ENCODE results near the gene ACACB.
A peak's percentile ranks its signal among the peaks of the same experiment; 100 is the strongest.

ACACB gene

DNA sequence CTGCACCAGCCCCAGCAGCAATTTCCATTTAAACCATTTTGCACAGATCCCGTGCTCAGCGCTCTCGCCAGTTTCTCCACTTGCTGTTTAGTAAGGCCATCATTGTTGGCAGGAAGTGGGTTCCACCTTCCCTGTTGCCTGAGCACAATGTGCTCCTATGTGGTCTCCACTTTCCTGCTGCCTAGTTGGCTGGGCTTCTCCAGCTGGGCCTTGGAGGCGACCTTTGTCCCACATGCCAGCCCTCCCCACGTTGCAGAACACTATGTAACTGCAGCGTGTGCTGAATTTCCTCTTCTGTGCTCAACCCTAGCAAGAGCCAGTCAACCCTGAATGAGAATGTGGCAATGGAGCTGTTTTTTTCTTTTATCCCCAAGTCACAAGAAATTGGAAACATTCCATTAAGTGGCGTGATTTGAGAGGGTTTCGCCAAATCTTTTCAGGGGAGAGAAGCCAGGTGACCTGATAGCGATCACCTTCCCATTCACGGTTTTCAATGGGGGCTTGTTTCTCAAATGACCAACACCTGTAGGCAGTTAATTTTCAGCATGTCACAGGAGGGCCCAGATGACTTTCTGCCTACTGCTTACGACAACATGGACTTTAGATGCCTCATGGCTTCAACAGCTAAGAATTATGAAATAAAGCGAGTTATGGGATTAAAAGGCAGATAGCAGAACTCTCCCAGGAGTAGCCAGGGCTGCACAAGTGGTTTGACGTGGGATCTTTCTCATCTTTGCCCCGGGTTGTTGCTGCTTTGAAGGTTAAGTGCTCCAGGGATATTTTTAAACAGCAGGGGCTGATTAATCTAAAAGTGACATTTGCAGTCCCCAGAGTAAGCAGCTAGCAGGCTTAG lies at the start of gene ACACB:
Gene ACACB (plus strand): TSS at position 830 of the 853 bp plus-strand sequence. CDS start 22,819 bp downstream, outside the sequence.
- no peak for DNase-seq (ENCODE audit: low read depth in 2 of 2)

DNA sequence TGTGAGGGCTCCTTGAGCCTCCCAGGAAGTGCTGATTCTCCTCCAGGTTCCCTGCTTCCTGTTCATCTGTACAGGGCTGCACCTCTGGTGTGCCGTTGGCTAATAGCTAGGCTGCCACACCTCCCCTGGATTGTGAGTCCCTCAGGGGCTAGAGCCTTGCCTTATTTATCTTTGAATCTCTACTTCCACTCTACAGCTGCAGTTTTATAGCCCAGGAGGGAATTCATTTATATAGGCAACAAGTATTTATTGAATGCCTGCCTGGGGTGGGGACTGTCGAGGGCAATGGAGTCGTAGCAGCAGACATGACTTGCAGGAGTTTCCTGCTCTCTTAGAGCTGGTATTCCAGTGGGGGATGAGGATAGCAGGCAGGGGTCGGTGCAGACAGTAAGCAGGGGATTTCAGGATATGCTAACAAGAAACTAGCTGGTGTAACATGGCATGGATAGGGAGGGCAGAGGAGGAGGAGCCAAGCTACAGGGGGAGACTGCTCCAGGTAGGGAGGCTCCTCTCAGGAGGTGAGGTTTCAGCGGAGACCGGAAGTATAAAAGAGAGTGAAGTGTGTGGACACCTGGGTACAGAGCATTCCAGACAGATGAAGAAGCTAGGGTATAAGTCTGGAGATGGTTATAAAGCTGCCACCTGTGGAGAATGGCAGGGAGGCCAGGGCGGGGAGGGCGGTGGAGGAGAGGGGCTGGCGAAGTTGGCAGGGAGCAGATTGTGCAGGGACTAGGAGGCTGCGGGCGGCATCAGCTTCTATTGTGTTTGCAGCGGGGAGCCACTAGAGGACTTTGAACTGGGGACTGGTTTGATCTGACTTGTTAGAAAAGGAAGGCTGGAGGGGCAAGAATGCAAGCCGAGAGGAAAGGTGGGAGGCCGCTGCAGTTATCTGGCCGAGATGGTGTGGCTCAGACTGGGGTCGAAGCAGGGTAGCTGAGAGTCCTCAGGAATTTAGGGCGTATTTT lies 46.8 kb upstream of the ACACB start:
- DNase-seq (ENCODE audit: low read depth in 2 of 2) = no peak

DNA sequence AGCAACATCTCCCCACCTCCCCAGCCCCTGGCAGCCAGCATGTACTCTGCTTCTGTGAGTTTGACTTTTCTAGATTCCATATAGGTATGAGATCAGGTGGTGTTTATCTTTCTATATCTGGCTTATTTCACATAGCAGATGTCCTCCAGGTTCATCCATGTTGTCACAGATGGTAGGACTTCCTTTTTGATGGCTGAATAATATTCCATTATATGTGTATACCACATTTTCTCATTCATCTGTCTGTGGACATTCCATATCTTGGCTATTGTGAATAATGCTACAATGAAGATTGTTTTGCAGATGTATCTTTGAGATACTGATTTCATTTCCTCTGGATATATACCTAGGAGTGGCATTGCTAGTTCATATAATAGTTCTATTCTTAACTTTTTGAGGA lies 41.5 kb upstream of the ACACB start:
- no peak for DNase-seq (ENCODE audit: low read depth in 2 of 2)

DNA sequence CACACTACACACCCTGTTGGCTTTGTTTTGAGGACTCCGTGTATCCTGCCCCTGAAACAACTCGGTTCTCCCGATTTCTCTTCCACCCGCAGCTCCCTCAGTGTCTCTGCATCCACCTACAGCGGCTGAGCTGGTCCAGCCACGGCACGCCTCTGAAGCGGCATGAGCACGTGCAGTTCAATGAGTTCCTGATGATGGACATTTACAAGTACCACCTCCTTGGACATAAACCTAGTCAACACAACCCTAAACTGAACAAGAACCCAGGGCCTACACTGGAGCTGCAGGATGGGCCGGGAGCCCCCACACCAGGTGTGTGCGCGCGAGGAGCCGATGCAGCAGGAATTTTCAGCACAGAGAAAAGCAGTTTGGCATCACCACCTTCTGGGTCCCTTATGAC lies 33.6 kb upstream of the ACACB start:
- no peak for DNase-seq (ENCODE audit: low read depth in 2 of 2)

DNA sequence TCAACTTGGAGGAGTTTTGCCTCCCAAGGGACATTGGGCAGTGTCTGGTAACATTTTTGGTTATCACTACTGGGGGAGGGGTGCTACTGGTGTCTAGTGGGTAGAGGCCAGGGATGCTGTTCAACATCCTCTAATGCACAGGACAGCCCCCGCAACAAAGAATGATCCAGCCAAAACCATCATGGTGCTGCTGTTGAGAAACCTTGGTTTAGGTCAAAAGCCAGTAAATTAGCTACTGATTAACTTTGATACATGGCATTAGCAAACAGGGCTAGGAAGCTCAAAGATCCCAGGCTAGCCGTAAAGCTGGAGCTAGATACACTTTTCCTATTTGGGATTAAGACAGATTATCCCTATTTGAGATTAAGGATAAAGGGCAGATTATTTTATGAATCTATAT lies 32.0 kb upstream of the ACACB start:
- no peak for DNase-seq (ENCODE audit: low read depth in 2 of 2)

DNA sequence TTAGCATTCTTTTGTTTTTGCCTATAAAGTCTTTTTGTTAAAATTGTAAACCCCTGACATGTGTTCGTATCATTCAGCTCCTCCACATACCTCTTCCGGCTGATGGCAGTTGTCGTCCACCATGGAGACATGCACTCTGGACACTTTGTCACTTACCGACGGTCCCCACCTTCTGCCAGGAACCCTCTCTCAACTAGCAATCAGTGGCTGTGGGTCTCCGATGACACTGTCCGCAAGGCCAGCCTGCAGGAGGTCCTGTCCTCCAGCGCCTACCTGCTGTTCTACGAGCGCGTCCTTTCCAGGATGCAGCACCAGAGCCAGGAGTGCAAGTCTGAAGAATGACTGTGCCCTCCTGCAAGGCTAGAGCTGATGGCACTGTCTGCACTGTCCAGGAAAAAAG lies 30.8 kb upstream of the ACACB start:
- no peak for DNase-seq (ENCODE audit: low read depth in 2 of 2)

DNA sequence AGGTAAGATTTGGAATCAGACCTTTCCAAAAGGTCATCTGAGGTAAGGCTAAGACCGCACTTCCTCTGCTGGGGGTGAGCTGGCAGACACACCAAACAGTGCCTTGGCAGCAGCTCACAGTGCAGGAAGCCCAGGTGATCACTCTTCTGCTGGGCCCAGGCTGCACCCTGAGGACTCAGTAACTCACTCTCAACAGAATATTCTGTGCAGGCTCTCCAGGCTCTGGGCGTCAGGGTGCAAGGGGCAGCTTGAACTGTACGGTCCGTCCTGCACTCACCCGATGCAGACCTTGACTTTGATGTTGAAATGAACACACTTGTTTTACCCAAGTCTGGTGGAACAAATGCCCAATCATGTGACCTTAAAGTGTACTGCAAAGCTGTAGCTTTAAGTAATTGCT lies 29.1 kb upstream of the ACACB start:
- no peak for DNase-seq (ENCODE audit: low read depth in 2 of 2)

DNA sequence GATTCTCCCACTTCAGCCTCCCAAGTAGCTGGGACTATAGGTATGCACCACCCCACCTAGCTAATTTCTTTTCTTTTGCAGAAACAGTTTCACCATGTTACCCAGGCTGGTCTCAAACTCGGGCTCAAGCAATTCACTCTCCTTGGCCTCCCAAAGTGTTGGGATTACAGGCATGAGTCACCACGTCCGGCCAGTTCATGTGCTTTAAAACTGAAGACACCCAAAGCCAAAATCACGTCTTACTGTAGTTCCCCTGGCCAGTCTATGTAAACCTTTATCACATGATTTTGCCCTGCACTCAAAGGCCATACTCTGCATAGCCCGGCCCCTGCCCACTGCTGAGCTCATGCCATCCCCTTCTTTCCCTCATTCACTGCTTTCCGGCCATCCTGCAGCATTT lies 27.6 kb upstream of the ACACB start:
- no peak for DNase-seq (ENCODE audit: low read depth in 2 of 2)

DNA sequence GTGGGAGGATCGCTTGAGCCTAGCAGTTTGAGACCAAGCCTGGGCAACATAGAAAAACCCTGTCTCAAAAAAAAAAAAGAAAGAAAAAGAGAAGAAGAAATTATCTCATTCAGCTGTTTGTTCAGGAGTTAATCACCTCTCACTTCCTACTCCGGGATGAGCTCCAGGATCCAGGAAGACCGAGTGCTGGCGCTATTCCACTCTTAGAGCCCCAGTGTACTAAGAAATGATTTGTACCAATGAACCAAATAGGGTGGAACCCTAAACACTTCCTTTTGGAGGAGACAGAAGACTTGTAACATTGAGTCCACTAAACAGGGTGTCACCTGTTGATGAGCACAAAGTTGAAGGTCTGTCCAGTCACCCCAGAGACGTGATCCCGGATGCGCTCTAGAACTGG lies 26.7 kb upstream of the ACACB start:
- no peak for DNase-seq (ENCODE audit: low read depth in 2 of 2)

DNA sequence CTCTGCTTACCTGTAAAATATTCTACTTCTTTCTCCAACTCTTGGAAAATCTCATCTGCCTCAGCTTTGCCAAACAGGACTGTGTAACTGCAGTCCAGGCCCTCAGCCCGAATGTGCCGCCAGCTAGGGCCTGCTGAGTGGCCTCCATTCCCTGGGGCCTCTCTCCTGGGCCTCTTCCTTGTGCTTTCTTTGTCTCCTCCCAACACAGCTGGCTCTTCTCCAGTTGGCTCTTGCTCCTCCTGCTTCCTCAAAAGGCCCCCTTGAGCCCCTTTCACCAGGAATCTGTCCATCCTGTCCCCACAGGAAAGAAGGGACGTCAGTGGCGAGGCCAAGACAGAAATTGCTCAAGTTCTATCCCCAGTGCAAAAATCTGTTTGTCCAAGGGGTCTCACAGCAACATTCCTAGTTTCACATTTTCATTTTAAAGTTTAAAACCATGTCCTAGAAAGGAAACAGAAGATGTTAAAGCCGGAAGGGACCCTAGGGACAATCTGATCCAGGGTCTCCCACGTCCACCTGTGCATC lies 23.8 kb upstream of the ACACB start:
- no peak for DNase-seq (ENCODE audit: low read depth in 2 of 2)

DNA sequence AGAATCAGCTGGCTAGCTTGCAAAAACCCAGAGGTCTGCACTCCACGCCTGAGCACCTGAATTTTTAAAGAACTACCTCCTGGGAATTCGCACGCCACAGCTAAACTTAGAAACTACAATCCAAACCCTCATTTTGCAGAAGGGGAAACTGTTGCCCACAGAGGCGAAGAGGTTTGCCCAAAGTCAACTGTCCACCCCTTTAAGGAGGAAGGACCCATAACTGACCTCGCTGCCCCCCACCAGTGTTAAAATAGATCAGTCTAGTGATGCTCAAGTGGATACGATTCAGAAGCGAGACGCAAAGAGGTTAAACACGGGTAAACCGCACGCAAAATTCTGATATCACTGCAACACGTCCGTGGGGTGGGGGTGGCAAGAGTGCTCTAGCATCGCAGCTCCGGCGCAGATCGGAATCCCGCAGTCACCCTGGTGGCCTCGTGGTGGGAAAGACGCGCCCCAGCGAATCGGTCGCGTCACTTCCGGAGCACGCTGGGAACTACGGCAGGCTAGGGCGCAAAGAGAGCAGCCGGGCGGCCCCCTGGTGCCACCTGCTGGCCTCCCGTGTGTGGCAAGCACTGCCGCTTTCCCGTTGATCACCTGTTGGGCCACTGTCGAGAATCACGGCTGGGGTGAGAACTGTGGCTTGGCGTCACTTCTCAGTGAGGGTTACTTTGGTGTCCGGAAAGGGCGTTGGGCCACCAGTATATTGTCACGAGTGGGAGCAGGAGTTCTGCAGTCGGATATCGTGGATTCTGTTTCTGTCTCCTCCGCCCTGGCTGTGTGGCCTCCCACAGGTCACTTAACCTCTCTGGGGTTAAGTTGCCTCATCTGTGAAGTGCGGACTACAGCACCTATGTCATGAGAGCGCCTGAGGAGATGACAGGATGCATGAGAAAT lies 23.1 kb upstream of the ACACB start, which contains the start of gene ALKBH2:
Gene ALKBH2 (minus strand): TSS at position 451 of the 897 bp plus-strand sequence. CDS start 686 bp downstream, outside the sequence.
- DNase-seq (ENCODE audit: low read depth in 2 of 2) = peak; percentile 91 to 95

DNA sequence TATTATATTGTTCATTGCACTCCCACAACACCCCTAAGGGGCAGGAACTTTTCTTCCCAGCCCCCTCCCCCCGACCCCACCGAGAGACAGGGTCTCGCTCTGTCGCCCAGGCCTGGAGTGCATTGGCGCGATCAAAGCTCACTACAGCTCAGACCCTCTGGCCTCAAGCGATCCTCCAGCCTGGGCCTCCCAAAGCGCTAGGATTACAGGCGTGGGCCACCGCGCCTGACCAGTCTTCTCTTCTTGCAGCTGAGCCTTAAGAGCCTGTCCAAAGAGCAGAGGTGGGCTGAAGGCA lies 19.3 kb upstream of the ACACB start:
- DNase-seq (ENCODE audit: low read depth in 2 of 2) = no peak

DNA sequence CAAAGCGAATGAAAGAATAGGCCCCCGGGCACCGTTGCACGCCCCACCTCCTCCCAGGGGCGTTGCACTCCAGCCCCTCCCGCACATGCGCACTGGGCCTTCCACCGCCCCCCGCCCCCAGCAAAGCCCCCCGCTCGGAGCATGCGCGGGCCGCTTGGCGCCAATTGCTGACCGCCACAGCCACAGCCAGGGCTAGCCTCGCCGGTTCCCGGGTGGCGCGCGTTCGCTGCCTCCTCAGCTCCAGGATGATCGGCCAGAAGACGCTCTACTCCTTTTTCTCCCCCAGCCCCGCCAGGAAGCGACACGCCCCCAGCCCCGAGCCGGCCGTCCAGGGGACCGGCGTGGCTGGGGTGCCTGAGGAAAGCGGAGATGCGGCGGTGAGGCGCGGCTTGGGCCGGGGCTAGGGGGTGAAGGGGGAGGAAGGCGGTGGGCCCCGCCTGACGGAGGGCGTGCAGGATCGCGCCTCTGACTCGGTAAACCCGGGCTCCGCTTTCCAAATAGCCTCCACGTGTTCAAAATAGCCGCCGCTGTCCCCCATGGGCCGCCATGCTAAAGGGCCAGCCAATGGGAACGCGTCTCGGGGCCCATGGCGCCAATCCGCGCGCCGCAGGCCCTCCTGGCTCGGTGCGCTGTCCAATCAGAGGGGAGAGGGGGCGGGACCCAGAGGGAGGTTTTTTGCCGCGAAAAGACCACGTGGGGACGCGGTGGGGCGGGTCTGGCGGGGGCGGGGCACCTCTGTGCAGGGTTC lies 18.8 kb upstream of the ACACB start, which contains the start of gene UNG:
Gene UNG (plus strand): TSS at position 163 of the 748 bp plus-strand sequence. CDS start 83 bp downstream, at position 246.
- peak; percentile 90 to 96 for DNase-seq (ENCODE audit: low read depth in 2 of 2)

DNA sequence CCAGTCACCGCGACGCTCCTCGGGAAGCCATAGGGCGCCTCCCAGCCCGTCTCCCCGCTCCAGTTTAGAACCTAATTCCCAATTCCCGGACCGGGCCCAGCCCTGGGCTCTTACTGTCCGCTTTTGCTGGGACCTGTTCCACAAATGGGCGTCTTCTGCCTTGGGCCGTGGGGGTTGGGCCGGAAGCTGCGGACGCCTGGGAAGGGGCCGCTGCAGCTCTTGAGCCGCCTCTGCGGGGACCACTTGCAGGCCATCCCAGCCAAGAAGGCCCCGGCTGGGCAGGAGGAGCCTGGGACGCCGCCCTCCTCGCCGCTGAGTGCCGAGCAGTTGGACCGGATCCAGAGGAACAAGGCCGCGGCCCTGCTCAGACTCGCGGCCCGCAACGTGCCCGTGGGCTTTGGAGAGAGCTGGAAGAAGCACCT lies 18.2 kb upstream of the ACACB start:
- DNase-seq (ENCODE audit: low read depth in 2 of 2) = peak in 1 of 2 donors; percentile 14

DNA sequence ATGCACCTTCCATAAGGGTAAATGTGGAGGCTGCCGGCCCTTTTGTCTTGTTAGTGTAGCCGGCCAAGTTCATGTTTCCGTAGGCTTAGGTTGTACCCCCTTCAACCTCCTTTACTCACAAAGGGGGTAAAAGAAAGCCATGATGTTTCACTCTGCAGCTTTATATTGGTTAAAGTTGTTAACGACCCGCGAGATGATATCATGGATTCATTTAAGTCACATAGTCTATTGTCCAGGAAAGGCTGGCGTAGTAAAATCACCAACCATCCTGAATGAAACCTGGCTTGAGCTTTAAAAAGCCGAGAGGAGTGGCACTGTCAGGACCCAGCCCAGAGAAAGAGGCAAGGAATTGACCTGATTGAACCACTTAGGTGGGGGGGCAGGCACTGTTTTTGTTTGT lies 17.7 kb upstream of the ACACB start:
- DNase-seq (ENCODE audit: low read depth in 2 of 2) = no peak

DNA sequence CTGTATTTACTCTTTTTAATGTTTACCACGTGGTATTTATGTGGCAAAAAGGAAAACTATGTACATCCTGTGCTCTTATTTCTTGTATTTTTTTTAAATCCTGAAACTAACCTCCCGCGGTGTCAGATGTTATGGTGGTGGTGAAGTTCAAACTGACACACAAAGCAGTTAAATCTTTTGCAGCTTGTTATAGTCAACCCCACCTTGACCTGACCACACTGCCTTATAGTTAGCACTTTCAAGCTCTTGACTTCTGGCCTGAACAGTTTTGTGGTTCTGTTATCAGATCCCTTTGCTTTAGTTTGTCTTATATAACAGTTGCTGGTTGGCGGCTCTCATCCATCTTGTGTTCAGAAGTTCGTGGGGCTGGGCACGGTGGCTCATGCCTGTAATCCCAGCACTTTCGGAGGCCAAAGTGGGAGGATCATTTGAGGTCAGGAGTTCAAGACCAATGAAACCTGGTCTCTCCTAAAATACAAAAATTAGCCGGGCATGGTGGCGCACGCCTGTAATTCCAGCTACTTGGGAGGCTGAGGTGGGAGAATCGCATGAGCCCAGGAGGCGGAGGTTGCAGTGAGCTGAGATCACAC lies 16.9 kb upstream of the ACACB start:
- DNase-seq (ENCODE audit: low read depth in 2 of 2) = no peak

DNA sequence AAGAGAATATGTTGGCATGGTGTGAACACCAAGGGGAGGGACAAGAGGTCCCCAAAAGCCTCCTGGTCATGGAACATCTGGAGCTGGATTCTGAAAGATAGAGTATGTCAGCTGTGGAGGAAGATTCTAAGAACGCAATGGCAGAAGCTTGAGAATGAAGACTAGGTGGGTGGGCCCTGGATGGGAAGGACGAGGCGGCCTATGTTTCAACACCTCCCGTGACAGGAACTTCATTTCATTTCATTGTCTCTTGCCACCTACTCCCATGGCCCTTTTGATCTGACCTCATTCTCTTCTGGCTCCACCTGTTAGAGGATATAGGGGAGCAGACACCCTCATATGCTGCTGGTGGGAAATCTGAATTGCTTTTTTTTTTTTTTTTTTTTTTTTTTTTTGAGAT lies 15.6 kb upstream of the ACACB start:
- DNase-seq (ENCODE audit: low read depth in 2 of 2) = no peak

DNA sequence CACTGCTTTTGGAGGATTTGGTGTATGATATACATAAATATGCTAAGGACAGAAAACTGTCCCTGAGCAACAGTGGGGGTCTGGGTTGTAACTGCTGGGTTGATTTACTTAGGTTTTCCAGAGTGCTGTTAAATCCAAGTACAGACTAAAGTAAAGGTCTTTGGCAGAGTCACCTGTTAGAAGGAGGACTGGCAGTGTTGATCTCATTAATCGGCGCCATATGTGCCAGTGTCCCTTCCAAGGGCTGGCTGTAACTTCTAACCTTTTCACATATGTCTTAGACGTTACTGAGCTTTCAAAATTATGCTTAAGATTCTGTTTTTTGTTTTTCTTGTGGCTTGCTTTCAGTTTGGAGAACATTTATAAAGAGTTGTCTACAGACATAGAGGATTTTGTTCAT lies 13.9 kb upstream of the ACACB start:
- DNase-seq (ENCODE audit: low read depth in 2 of 2) = no peak

DNA sequence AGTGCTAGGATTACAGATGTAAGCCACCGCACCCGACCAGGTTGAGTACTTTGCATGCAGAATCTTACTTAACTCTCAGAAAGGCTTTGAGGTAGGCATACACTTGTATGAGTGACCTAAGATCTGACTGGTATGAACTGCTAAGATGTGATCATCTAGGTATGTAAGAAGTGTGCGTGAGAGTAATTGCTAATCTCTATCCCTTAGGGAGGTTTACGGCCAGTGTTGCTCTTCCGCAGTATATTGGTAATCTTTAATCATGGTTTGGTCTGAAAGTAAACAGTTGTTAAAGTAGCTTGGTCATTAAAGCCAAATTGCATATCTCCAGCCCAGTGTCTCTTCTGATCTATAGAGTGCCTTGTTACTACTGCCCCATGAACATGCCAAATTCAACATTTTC lies 11.2 kb upstream of the ACACB start:
- DNase-seq (ENCODE audit: low read depth in 2 of 2) = no peak

DNA sequence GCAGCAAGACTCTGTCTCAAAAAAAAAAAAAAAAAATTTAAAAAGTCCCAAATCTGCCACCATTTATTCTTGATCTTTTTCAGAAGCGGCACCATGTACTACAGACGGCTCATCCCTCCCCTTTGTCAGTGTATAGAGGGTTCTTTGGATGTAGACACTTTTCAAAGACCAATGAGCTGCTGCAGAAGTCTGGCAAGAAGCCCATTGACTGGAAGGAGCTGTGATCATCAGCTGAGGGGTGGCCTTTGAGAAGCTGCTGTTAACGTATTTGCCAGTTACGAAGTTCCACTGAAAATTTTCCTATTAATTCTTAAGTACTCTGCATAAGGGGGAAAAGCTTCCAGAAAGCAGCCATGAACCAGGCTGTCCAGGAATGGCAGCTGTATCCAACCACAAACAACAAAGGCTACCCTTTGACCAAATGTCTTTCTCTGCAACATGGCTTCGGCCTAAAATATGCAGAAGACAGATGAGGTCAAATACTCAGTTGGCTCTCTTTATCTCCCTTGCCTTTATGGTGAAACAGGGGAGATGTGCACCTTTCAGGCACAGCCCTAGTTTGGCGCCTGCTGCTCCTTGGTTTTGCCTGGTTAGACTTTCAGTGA lies 6.5 kb upstream of the ACACB start:
- no peak for DNase-seq (ENCODE audit: low read depth in 2 of 2)

Data from stimulated activated CD4-positive, alpha-beta T cell treated with anti-CD3 and anti-CD28 coated beads, Interleukin-15, amount 100 ng/mL, for 48 hours (primary cell).